Smooth muscle cell (in vitro differentiated cells): ENCODE results near the gene CSTPP1. TPM values are rescaled to one million over a fixed set of nuclear protein-coding genes. Genes with fewer than 3 reads are reported as not detected.
"Not testable (repeated sequence)": the region's sequence is repeated elsewhere in the genome, so short reads cannot be mapped to it uniquely, and the experiment has no call there.

ENCODE experiments used
- DNase-seq: peaks from one replicate; lab custom pipeline; 2025; ENCODE audit not compliant: unreplicated experiment; lab: John Stamatoyannopoulos, UW
- H2AFZ ChIP-seq: fragments of 200-600 bp; sonication (generic); 2 replicates; pipeline ENCODE4 v1.6.0; 2016; ENCODE audit warnings: antibody characterized with exemption, low read depth, mild to moderate bottlenecking
- H3F3A ChIP-seq: fragments of 200-600 bp; sonication (generic); 2 replicates; pipeline ENCODE4 v1.6.0; 2017; ENCODE audit warnings: antibody characterized with exemption, low read depth
- H3K27ac ChIP-seq: fragments of 200-600 bp; sonication (generic); 2 replicates; pipeline ENCODE4 v1.5.1; 2016; ENCODE audit warnings: low read depth, mild to moderate bottlenecking
- H3K27me3 ChIP-seq: fragments of 200-600 bp; sonication (generic); 2 replicates; pipeline ENCODE4 v1.6.1; 2016; ENCODE audit warnings: low read depth, mild to moderate bottlenecking
- H3K36me3 ChIP-seq: fragments of 200-600 bp; sonication (generic); 2 replicates; pipeline ENCODE4 v1.5.1; 2016; ENCODE audit warnings: low read depth
- H3K4me1 ChIP-seq: fragments of 200-600 bp; sonication (generic); 2 replicates; pipeline ENCODE4 v1.5.1; 2016; ENCODE audit warnings: low read depth
- H3K4me2 ChIP-seq: fragments of 200-600 bp; sonication (generic); 2 replicates; pipeline ENCODE4 v1.6.0; 2016; ENCODE audit warnings: mild to moderate bottlenecking
- H3K4me3 ChIP-seq: fragments of 200-600 bp; sonication (generic); 2 replicates; pipeline ENCODE4 v1.5.1; 2016; ENCODE audit warnings: mild to moderate bottlenecking
- H3K79me2 ChIP-seq: fragments of 200-600 bp; sonication (generic); 2 replicates; pipeline ENCODE4 v1.6.0; 2016; ENCODE audit warnings: low read depth, mild to moderate bottlenecking
- H3K9ac ChIP-seq: fragments of 200-600 bp; sonication (generic); 2 replicates; pipeline ENCODE4 v1.6.0; 2016; ENCODE audit warnings: low read depth
- H3K9me3 ChIP-seq: fragments of 200-600 bp; sonication (generic); replicated peaks from 2 replicates; pipeline ENCODE4 v1.5.1; 2016; ENCODE audit warnings: low read depth
- H4K20me1 ChIP-seq: fragments of 200-600 bp; sonication (generic); 2 replicates; pipeline ENCODE4 v1.6.0; 2016; ENCODE audit warnings: low read depth
- WGBS: methylation state at CpG from one replicate; pipeline ENCODE4 v1.1.7; 2016; ENCODE audit warnings: low lambda C conversion rate; 5-methylcytosine and 5-hydroxymethylcytosine counted together
- polyA plus RNA-seq: library from polyadenylated mRNA; unstranded; fragments of >200 nt; fragmentation: Nextera tagmentation; extraction: Ambion mirVana; gene quantifications from 2 replicates; pipeline ENCODE4 v1.2.1, GENCODE V29; 2016
- total RNA-seq: library from RNA; depleted of rRNA; stranded (reverse); fragments of >200 nt; gene quantifications from 2 replicates; pipeline ENCODE4 v1.2.3, GENCODE V29; 2014
- TF ChIP-seq, protein P1 (sequence below): fragments of 200-600 bp; sonication (generic); IDR thresholded peaks from 2 replicates; pipeline ENCODE4 v1.5.1; 2017; ENCODE audit warnings: borderline replicate concordance, mild to moderate bottlenecking, antibody characterized with exemption; ENCODE audit not compliant: insufficient read depth, poor library complexity, severe bottlenecking

Gene CSTPP1
- total and polyA plus RNA-seq, 2 experiments from 2014 or later, result 37.4 to 44.8 TPM

DNA sequence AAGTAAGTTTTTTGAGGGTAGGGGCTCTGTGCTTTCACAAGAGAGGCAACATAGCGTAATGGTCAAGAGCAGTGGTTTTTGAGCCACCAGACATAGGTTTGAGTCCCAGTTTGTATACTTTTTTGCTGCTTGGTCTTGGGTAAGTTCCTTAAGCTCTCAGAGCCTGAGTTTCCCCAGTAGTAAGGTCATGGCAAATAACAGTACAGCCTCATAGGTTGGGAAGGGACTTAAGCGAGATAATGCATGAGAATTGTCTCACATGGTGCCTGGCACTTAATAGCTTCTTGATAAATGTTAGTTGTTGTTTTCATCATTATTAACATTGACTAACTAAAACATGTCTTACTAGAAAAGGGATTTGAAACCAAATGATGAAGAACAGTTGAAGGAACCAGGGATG, 157.0 kb downstream of the CSTPP1 start:
- TF ChIP-seq, protein P1, sequence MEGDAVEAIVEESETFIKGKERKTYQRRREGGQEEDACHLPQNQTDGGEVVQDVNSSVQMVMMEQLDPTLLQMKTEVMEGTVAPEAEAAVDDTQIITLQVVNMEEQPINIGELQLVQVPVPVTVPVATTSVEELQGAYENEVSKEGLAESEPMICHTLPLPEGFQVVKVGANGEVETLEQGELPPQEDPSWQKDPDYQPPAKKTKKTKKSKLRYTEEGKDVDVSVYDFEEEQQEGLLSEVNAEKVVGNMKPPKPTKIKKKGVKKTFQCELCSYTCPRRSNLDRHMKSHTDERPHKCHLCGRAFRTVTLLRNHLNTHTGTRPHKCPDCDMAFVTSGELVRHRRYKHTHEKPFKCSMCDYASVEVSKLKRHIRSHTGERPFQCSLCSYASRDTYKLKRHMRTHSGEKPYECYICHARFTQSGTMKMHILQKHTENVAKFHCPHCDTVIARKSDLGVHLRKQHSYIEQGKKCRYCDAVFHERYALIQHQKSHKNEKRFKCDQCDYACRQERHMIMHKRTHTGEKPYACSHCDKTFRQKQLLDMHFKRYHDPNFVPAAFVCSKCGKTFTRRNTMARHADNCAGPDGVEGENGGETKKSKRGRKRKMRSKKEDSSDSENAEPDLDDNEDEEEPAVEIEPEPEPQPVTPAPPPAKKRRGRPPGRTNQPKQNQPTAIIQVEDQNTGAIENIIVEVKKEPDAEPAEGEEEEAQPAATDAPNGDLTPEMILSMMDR, result no peak
- 95% methylated on average over 2 of the region's 2 CpGs for WGBS
- Histone ChIP-seq H3F3A (no peaks in the 10 kb centered on the region), H4K20me1 (no peaks in the 10 kb centered on the region), H3K79me2 (no peaks in the 10 kb centered on the region), H3K4me1 (peaks cover under 1% of the 10 kb centered on the region), H3K9me3 (no peaks in the 10 kb centered on the region), H2AFZ (no peak overlapping the region), H3K9ac (no peak overlapping the region), H3K36me3 (no peaks in the 10 kb centered on the region), H3K4me2 (no peak overlapping the region), H3K4me3 (no peak overlapping the region), H3K27ac (no peak overlapping the region), H3K27me3 (no peaks in the 10 kb centered on the region)
- no peak for DNase-seq

DNA sequence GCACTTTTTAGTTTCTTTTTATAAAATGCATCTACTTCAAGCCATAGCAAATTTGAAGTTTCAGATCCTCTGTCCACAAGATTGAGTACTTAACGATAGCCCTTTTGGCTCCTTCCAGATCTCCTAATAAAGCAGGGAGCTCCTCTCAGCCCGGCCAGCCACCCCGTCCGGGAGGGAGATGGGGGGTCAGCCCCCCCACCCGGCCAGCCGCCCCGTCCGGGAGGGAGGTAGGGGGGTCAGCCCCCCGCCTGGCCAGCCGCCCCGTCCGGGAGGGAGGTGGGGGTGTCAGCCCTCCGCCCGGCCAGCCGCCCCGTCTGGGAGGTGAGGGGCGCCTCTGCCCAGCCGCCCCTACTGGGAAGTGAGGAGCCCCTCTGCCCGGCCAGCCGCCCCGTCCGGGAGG, 160.3 kb downstream of the CSTPP1 start:
- not testable (repeated sequence) for H3K79me2 ChIP-seq, H3K4me3 ChIP-seq, DNase-seq, H3K27ac ChIP-seq, H3K4me2 ChIP-seq, H3K36me3 ChIP-seq, H3K9me3 ChIP-seq, H3K27me3 ChIP-seq, H4K20me1 ChIP-seq, H3F3A ChIP-seq, H2AFZ ChIP-seq, H3K9ac ChIP-seq
- 95% methylated on average over 4 of the region's 22 CpGs for WGBS
- peaks cover 17% of the 10 kb centered on the region for H3K4me1 ChIP-seq

DNA sequence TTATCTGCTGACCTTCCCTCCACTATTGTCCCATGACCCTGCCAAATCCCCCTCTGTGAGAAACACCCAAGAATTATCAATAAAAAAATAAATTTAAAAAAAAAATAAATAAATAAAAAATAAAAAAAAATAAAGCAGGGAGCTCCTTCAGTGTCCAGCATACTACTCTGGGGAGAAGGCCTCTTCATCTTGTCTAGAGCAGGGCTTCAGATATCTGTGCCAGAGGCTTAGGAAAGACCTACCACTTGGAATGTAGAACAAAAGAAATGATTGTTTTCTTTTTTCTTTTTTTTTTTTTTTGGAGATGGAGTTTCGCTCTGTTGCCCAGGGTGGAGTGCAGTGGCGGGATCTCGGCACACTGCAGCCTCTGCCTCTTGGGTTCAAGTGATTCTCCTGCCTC, 161.7 kb downstream of the CSTPP1 start:
- H3F3A ChIP-seq, H3K4me2 ChIP-seq, H3K79me2 ChIP-seq, H2AFZ ChIP-seq, H3K36me3 ChIP-seq, H4K20me1 ChIP-seq, H3K9me3 ChIP-seq, DNase-seq, H3K9ac ChIP-seq, H3K27me3 ChIP-seq, H3K4me3 ChIP-seq, H3K27ac ChIP-seq: not testable (repeated sequence)
- 94% methylated on average over 3 of the region's 3 CpGs for WGBS
- H3K4me1 ChIP-seq, result peaks cover 25% of the 10 kb centered on the region

DNA sequence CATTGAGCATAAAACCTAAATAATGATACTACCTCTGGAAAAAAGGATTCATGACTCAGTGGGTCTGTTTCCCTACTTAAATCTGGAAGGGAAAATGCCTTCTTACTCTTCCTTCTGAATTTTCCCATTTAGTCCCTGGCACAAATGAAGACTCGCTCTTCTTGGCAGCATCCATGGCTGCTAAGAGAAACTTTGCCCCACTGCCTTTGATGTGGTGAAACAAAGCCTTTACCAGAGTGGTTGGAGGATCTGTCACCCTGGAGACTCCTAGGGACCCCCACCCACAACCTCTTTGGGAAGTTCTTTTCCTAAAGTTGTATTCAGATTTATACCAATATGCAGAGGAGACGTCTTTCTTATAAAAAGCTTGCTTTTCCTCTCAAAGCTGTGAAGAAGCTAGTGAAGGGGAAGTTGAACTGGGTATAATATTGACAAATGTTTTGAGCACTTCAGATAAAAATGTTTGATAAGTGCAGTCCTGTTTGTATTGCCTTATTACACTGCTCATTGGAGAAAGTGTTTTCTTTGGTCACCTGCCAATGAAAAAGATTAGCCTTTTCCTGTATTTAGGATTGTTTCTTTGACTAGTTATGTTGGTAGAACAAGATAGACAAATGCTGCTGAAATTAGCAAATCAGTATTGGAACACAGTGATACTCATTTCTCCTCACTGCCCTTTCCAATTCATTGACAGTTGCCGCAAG, 162.8 kb downstream of the CSTPP1 start:
- no peak for DNase-seq
- peaks cover 5% of the 10 kb centered on the region for H4K20me1 ChIP-seq
- H3K27me3 ChIP-seq, result no peaks in the 10 kb centered on the region
- H3K4me1 ChIP-seq, result peaks cover 32% of the 10 kb centered on the region
- TF ChIP-seq, protein P1, result no peak
- H3F3A ChIP-seq, result no peaks in the 10 kb centered on the region
- H2AFZ ChIP-seq, result no peak overlapping the region
- H3K4me3 ChIP-seq, result no peak overlapping the region
- no peaks in the 10 kb centered on the region for H3K9me3 ChIP-seq
- no peak overlapping the region for H3K4me2 ChIP-seq
- 91% methylated on average over 3 of the region's 3 CpGs for WGBS
- H3K36me3 ChIP-seq, result no peaks in the 10 kb centered on the region
- no peaks in the 10 kb centered on the region for H3K79me2 ChIP-seq
- no peak overlapping the region for H3K9ac ChIP-seq
- no peak overlapping the region for H3K27ac ChIP-seq

DNA sequence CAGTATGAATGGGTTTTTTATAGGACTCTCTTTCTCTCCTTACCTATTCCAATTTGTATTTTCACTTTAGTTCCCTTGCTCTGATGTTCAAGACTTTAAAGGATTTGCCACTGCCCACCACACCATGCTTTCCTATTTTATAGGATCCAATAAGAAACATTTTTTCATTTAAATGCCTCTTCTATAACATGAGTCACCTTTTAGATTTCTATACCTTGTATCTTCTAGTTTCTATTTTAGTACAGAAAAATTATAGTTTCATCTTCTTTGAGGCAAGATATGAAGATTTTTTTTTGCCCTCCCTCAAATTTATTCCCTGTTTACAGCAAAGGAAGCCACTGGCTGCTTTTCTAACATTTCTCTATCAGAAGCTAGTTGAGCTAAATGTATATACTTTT, 163.4 kb downstream of the CSTPP1 start:
- Histone ChIP-seq H3K4me2 (no peak overlapping the region), H3K9ac (no peak overlapping the region), H4K20me1 (peaks cover 5% of the 10 kb centered on the region), H3K4me3 (no peak overlapping the region), H3K27me3 (no peaks in the 10 kb centered on the region), H3K4me1 (peaks cover 37% of the 10 kb centered on the region), H3F3A (no peaks in the 10 kb centered on the region), H3K27ac (no peak overlapping the region), H3K36me3 (no peaks in the 10 kb centered on the region), H2AFZ (no peak overlapping the region), H3K79me2 (no peaks in the 10 kb centered on the region), H3K9me3 (no peaks in the 10 kb centered on the region)
- no peak for DNase-seq
- TF ChIP-seq, protein P1, result no peak
